ENCODE data around the gene NFATC2.

NFATC2 gene

DNA sequence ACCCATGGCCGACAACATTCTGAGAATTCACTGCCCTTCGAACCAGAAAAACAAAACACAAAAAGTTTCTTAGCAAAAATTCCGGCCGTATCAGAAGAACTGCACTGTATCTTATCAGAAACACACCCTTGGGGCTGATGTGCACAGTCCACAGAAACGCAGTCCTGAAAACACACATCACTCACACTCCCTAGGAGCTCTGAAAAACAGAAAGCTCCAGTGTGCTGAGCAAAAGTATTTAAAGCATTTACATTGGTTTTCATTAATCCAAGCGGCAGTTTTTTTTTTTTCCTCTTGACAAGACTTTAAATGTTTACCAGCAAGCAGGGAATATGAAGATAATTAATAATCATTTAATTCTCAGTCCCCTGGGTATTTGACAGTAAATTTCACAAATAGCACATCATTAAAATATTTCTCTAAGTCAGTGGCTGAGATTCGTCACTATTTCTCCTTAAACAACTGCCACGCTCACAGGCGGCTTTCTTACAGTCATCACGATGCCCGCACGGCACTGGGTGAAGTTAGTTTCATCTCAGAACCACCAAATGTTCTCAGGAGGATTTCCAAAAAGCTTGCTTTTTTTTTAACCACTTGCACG is 13.3 kb downstream of the NFATC2 start:
- in situ Hi-C loops (cut with MboI; ENCODE audit: low sequenced_read_pairs, unreplicated experiment): no loop called here
- no peak for TF ChIP-seq CTCF (IDR thresholded peaks at IDR 0.05; ENCODE audit: borderline replicate concordance, control extremely low read depth, extremely low read depth, insufficient read depth, missing control alignments)
- peak; percentile 23 for DNase-seq (ENCODE audit: low spot score)

GRCh38 chr20:51528263-51529027 is 14.1 kb downstream of the NFATC2 start:
- TF ChIP-seq CTCF (IDR thresholded peaks at IDR 0.05; ENCODE audit: borderline replicate concordance, control extremely low read depth, extremely low read depth, insufficient read depth, missing control alignments): no peak
- in situ Hi-C loops (cut with MboI; ENCODE audit: low sequenced_read_pairs, unreplicated experiment): no loop called here
- peak; percentile 50 for DNase-seq (ENCODE audit: low spot score)

- no peak for DNase-seq (ENCODE audit: low spot score)
- in situ Hi-C loops (cut with MboI; ENCODE audit: low sequenced_read_pairs, unreplicated experiment): no loop called here
- no peak for TF ChIP-seq CTCF (IDR thresholded peaks at IDR 0.05; ENCODE audit: borderline replicate concordance, control extremely low read depth, extremely low read depth, insufficient read depth, missing control alignments)
Measured at GRCh38 chr20:51526754-51527153, 15.8 kb downstream of the NFATC2 start.

- no peak for TF ChIP-seq CTCF (IDR thresholded peaks at IDR 0.05; ENCODE audit: borderline replicate concordance, control extremely low read depth, extremely low read depth, insufficient read depth, missing control alignments)
- DNase-seq (ENCODE audit: low spot score): no peak
- in situ Hi-C loops (cut with MboI; ENCODE audit: low sequenced_read_pairs, unreplicated experiment): no loop called here
Measured at GRCh38 chr20:51526106-51526470, 16.4 kb downstream of the NFATC2 start.

DNA sequence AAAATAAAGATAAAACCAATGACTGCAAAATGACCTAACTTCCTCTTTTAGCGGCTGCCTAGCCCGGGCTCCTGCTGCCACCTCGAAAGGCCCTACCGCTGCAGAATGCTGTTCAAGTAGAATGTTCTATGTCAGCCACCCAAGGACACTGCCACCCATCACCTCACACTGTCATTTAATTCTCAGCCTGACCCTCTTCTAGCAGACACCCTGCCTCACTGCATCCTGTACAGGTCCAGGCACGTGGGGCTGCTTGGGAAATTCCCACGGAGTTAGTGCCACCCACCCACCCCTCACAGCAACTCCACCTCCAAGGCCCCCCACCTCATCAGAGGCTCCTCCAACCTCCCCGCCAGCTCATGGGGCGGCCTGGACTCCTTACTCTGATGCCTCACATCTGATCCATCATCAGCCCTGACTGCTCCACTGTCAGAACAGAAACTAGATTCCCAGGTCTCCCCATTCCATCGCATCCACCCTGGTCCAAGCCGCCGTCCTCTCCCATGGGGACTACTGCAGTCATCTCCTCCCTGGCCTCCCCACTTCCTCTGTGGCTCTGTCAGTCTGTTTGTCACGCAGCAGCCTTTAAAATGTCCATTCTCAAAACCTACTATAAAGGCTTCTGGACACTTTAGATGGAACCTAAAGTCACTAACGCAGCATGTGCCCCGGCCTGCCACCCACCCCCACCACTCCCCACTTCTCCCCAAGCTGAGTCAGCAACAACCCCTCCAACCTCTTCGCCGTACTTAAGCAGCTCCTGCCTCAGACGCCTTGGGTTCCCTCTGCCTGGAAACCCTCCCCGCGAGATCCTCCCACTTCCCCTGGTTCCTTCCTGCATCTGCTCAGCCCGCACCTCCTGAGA is 17.0 kb downstream of the NFATC2 start:
- DNase-seq (ENCODE audit: low spot score): peak; percentile 58

More for the DNA sequence above, 17.0 kb downstream of the NFATC2 start:
- in situ Hi-C loops (cut with MboI; ENCODE audit: low sequenced_read_pairs, unreplicated experiment): no loop called here
- TF ChIP-seq CTCF (IDR thresholded peaks at IDR 0.05; ENCODE audit: borderline replicate concordance, control extremely low read depth, extremely low read depth, insufficient read depth, missing control alignments): no peak
